ENCODE measurements around the gene SMYD3.
"Not testable (repeated sequence)": the region's sequence is repeated elsewhere in the genome, so short reads cannot be mapped to it uniquely, and the experiment has no call there.

The SMYD3 gene

DNA sequence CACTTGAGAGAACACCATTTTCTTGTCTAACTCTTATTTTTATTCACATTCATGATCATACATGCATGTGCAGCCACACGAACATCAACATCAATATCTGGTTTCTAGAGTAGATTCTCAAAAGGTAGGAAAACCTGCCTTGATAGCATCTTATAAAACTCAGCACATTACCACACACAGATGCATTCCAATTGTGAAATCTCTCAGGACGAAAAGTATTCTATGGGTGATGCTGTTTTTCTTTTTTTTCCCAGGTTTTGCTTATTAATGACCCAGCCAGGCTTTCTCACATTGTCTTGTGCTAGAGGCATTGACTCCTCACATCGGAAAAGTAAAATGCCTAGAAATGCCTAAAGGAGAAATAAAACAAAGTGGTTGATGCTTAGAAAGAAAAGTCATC is 789.5 kb downstream of the SMYD3 start:
- H3K9ac ChIP-seq = no peak overlapping the region
- no peak overlapping the region for H2AFZ ChIP-seq
- no peaks in the 10 kb centered on the region for H3K9me3 ChIP-seq (ENCODE audit: control insufficient read depth, low read length)
- H3K4me1 ChIP-seq = no peaks in the 10 kb centered on the region
- H3K27me3 ChIP-seq (ENCODE audit: control insufficient read depth, insufficient read depth, low read length) = no peaks in the 10 kb centered on the region
- H3K4me3 ChIP-seq (ENCODE audit: low read depth, low read length) = no peak overlapping the region
- no peak overlapping the region for H3K4me2 ChIP-seq (ENCODE audit: low read length)
- no peak for TF ChIP-seq CTCF (IDR thresholded peaks at IDR 0.05)
- H3K36me3 ChIP-seq (ENCODE audit: control insufficient read depth, insufficient read depth, low read length) = no peaks in the 10 kb centered on the region
- no peaks in the 10 kb centered on the region for H3K79me2 ChIP-seq
- no peak overlapping the region for H3K27ac ChIP-seq

- H3K79me2 ChIP-seq = no peaks in the 10 kb centered on the region
- no peaks in the 10 kb centered on the region for H3K36me3 ChIP-seq (ENCODE audit: control insufficient read depth, insufficient read depth, low read length)
- no peak for TF ChIP-seq CTCF (IDR thresholded peaks at IDR 0.05)
- H3K9me3 ChIP-seq (ENCODE audit: control insufficient read depth, low read length) = no peaks in the 10 kb centered on the region
- H3K27me3 ChIP-seq (ENCODE audit: control insufficient read depth, insufficient read depth, low read length) = no peaks in the 10 kb centered on the region
- H2AFZ ChIP-seq = no peak overlapping the region
- H3K4me1 ChIP-seq = no peaks in the 10 kb centered on the region
- no peak overlapping the region for H3K4me3 ChIP-seq (ENCODE audit: low read depth, low read length)
- H3K9ac ChIP-seq = no peak overlapping the region
- H3K27ac ChIP-seq = no peak overlapping the region
- H3K4me2 ChIP-seq (ENCODE audit: low read length) = no peak overlapping the region
These were observed 790.5 kb downstream of the SMYD3 start for GRCh38 chr1:245716561-245716960.

GRCh38 chr1:245715970-245716369 is 791.1 kb downstream of the SMYD3 start:
- Histone ChIP-seq H3K27ac (no peak overlapping the region), H3K9me3 (ENCODE audit: control insufficient read depth, low read length) (no peaks in the 10 kb centered on the region), H3K4me3 (ENCODE audit: low read depth, low read length) (no peak overlapping the region), H3K79me2 (no peaks in the 10 kb centered on the region), H3K9ac (no peak overlapping the region), H2AFZ (no peak overlapping the region), H3K4me2 (ENCODE audit: low read length) (no peak overlapping the region), H3K36me3 (ENCODE audit: control insufficient read depth, insufficient read depth, low read length) (no peaks in the 10 kb centered on the region), H3K27me3 (ENCODE audit: control insufficient read depth, insufficient read depth, low read length) (no peaks in the 10 kb centered on the region), H3K4me1 (no peaks in the 10 kb centered on the region)
- TF ChIP-seq CTCF (IDR thresholded peaks at IDR 0.05) = no peak

- no peaks in the 10 kb centered on the region for H3K27me3 ChIP-seq (ENCODE audit: control insufficient read depth, insufficient read depth, low read length)
- H3K36me3 ChIP-seq (ENCODE audit: control insufficient read depth, insufficient read depth, low read length) = no peaks in the 10 kb centered on the region
- H3K4me2 ChIP-seq (ENCODE audit: low read length) = no peak overlapping the region
- H3K4me1 ChIP-seq = no peaks in the 10 kb centered on the region
- no peak overlapping the region for H2AFZ ChIP-seq
- H3K4me3 ChIP-seq (ENCODE audit: low read depth, low read length) = no peak overlapping the region
- H3K9me3 ChIP-seq (ENCODE audit: control insufficient read depth, low read length) = no peaks in the 10 kb centered on the region
- H3K79me2 ChIP-seq = no peaks in the 10 kb centered on the region
- no peak overlapping the region for H3K27ac ChIP-seq
- H3K9ac ChIP-seq = no peak overlapping the region
- no peak for TF ChIP-seq CTCF (IDR thresholded peaks at IDR 0.05)
These were observed 791.8 kb downstream of the SMYD3 start for GRCh38 chr1:245715291-245715701.

DNA sequence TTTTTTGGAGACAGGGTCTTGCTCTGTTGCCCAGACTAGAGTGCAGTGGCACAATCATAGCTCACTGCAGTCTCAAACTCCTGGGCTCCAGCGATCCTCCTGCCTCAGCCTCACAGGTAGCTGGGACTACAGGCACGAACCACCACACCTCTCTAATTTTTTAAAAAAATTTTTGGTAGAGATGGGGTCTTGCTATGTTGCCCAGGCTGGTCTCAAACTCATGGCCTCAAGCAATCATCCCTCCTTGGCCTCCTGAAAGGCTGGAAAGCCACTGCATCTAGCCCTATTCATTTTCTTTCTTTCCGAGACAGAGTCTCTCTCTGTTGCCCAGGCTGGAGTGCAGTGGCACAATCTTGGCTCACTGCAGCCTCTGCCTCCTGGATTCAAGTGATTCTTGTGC is 793.1 kb downstream of the SMYD3 start:
- H3K27ac ChIP-seq; H3K9ac ChIP-seq; H3K36me3 ChIP-seq (ENCODE audit: control insufficient read depth, insufficient read depth, low read length); H3K4me1 ChIP-seq; H3K4me2 ChIP-seq (ENCODE audit: low read length); H2AFZ ChIP-seq; H3K79me2 ChIP-seq; H3K27me3 ChIP-seq (ENCODE audit: control insufficient read depth, insufficient read depth, low read length); H3K9me3 ChIP-seq (ENCODE audit: control insufficient read depth, low read length); H3K4me3 ChIP-seq (ENCODE audit: low read depth, low read length): not testable (repeated sequence)
